Panc1 (cell line): ENCODE data around the gene UBE2E2.

Experiments used
- POLR2AphosphoS5 ChIP-seq: IDR thresholded peaks from 2 replicates; pipeline ENCODE4 v1.6.1; 2012; ENCODE audit warnings: mild to moderate bottlenecking, low read depth, low read length, moderate library complexity
- TF ChIP-seq, protein P1 (sequence below), 2 experiments: IDR thresholded peaks; 2 replicates each; pipeline ENCODE4 v1.6.1; 2011 to 2012; ENCODE audit warnings: low read depth in 2 of 2, control low read depth in 1 of 2, low read length in 1 of 2, mild to moderate bottlenecking in 1 of 2, moderate library complexity in 1 of 2; ENCODE audit not compliant: insufficient read depth in 1 of 2

GRCh38 chr3:23594066-23594465 is 390.9 kb downstream of the UBE2E2 start:
- TF ChIP-seq POLR2AphosphoS5: no peak
- TF ChIP-seq, protein P1, sequence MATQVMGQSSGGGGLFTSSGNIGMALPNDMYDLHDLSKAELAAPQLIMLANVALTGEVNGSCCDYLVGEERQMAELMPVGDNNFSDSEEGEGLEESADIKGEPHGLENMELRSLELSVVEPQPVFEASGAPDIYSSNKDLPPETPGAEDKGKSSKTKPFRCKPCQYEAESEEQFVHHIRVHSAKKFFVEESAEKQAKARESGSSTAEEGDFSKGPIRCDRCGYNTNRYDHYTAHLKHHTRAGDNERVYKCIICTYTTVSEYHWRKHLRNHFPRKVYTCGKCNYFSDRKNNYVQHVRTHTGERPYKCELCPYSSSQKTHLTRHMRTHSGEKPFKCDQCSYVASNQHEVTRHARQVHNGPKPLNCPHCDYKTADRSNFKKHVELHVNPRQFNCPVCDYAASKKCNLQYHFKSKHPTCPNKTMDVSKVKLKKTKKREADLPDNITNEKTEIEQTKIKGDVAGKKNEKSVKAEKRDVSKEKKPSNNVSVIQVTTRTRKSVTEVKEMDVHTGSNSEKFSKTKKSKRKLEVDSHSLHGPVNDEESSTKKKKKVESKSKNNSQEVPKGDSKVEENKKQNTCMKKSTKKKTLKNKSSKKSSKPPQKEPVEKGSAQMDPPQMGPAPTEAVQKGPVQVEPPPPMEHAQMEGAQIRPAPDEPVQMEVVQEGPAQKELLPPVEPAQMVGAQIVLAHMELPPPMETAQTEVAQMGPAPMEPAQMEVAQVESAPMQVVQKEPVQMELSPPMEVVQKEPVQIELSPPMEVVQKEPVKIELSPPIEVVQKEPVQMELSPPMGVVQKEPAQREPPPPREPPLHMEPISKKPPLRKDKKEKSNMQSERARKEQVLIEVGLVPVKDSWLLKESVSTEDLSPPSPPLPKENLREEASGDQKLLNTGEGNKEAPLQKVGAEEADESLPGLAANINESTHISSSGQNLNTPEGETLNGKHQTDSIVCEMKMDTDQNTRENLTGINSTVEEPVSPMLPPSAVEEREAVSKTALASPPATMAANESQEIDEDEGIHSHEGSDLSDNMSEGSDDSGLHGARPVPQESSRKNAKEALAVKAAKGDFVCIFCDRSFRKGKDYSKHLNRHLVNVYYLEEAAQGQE (IDR thresholded peaks at IDR 0.05; ENCODE audit: insufficient read depth in 1 of 2, low read depth in 2 of 2, low read length in 1 of 2): no peak
